Adrenal gland (tissue), 12 donors: Measurements from ENCODE around the gene C14orf93. TPM values are rescaled to one million over a fixed set of nuclear protein-coding genes. Genes with fewer than 3 reads are reported as not detected.

Experiments
- DNase-seq, 7 donors: peaks; one replicate each; pipeline ENCODE4 v3.0.0-alpha.2; 2019 to 2020
- H3K27ac ChIP-seq, 5 donors: fragments of 200-600 bp; sonication (generic) in 4 of 5; 1 replicate in 3 of 5; 2 replicates in 2 of 5; pipeline versions ENCODE4 v1.5.1 to v1.8.0; 2016 to 2020; ENCODE audit warnings: mild to moderate bottlenecking in 1 of 5
- H3K27me3 ChIP-seq: fragments of 200-600 bp; 2 replicates; pipeline ENCODE4 v1.8.0; 2021
- H3K36me3 ChIP-seq, 2 donors: fragments of 200-600 bp; replicated peaks in 1 of 2; 1 replicate in 1 of 2; 2 replicates in 1 of 2; pipeline versions ENCODE4 v1.5.1 to v1.8.0; 2018 to 2022
- H3K4me1 ChIP-seq, 2 donors: fragments of 200-600 bp; replicated peaks in 1 of 2; 1 replicate in 1 of 2; 2 replicates in 1 of 2; pipeline versions ENCODE4 v1.5.1 to v1.8.0; 2018 to 2021
- H3K4me3 ChIP-seq, 4 donors: fragments of 200-600 bp; sonication (generic) in 3 of 4; one replicate each; pipeline ENCODE4 v1.5.1; 2016 to 2018
- H3K9me3 ChIP-seq, 3 donors: fragments of 200-600 bp; sonication (generic) in 1 of 3; replicated peaks in 1 of 3; 1 replicate in 2 of 3; 2 replicates in 1 of 3; pipeline versions ENCODE4 v1.5.1 to v1.8.0; 2016 to 2021
- CTCF ChIP-seq, 6 experiments: fragments of 450-650 bp in 4 of 6; fragments of 200-600 bp in 2 of 6; sonication (generic) in 1 of 6; IDR thresholded peaks; 1 replicate in 5 of 6; 2 replicates in 1 of 6; pipeline versions ENCODE4 v1.5.1 to v1.8.0; 2016 to 2021; ENCODE audit warnings: antibody characterized with exemption in 6 of 6, mild to moderate bottlenecking in 2 of 6, moderate library complexity in 1 of 6
- POLR2A ChIP-seq, 2 donors: fragments of 450-650 bp; IDR thresholded peaks; one replicate each; pipeline ENCODE4 v1.6.1; 2017; ENCODE audit warnings: antibody characterized with exemption in 2 of 2, mild to moderate bottlenecking in 2 of 2, moderate library complexity in 1 of 2
- WGBS, 4 donors: extraction: QIAGEN DNeasy Blood & Tissue Kit in 2 of 4; methylation state at CpG; one replicate each; pipeline versions ENCODE4 v1.1.5 to v1.1.7; 2013 to 2017; 5-methylcytosine and 5-hydroxymethylcytosine counted together
- intact Hi-C, 2 donors: fragments of 100-400 bp; cut with DNase I; formaldehyde crosslinking; loops; one replicate each; pipeline versions ENCODE4 v1.14.1 to v1.15.0; 2022 to 2023
- polyA plus RNA-seq, 3 donors: library from polyadenylated mRNA; stranded (reverse); fragments of 200-250 nt in 2 of 3; fragments of 350-450 nt in 1 of 3; fragmentation: Illumina TruSeq in 1 of 3; extraction: RNeasy Lipid Tissue Mini Kit (QIAGEN cat#74804) in 1 of 3; gene quantifications; one replicate each; pipeline ENCODE4 v1.2.3, GENCODE V29; 2013 to 2014
- total RNA-seq, 9 donors: library from RNA; depleted of rRNA in 4 of 9; stranded (reverse); fragments of >200 nt in 4 of 9; fragments of 120-200 nt in 1 of 9; fragmentation: NEBNext Ultra II Directional in 1 of 9; extraction: Animal tissue kit (Norgen Biotek cat#: 25700) in 1 of 9; gene quantifications; one replicate each; pipeline versions ENCODE4 v1.1.0 to v1.2.4, GENCODE V29; 2013 to 2023
- donor health status: healthy with polysubstance abuse.
- donor health status: Bipolar disorder and iron deficiency.
- donor health status: DM: yes; HTN: yes; CAD: no.
- donor health status: DM: no; HTN: no; CAD: no.
- donor health status: DM: no; HTN: no; CAD: no.
- donor health status: DM: yes; HTN: yes; CAD: no.

C14orf93 gene
- total and polyA plus RNA-seq, 12 donors = 2.9 to 12.5 (median 7.8) TPM

GRCh38 chr14:23045419-23046357 lies 35.7 kb upstream of the C14orf93 start:
- WGBS, 4 donors = 75 to 83% (median 76%) methylated on average over 11 to 13 of the region's 13 CpGs
- Histone ChIP-seq H3K27ac (no peak overlapping the region), H3K9me3 (no peaks in the 10 kb centered on the region), H3K4me1 (no peaks in the 10 kb centered on the region), H3K36me3 (no peaks in the 10 kb centered on the region), H3K27me3 (no peaks in the 10 kb centered on the region), H3K4me3 (no peak overlapping the region)
- DNase-seq = no peak
- no peak for TF ChIP-seq CTCF (IDR thresholded peaks at IDR 0.05)
- TF ChIP-seq POLR2A (IDR thresholded peaks at IDR 0.05) = no peak
- intact Hi-C loops = no loop called here

DNA sequence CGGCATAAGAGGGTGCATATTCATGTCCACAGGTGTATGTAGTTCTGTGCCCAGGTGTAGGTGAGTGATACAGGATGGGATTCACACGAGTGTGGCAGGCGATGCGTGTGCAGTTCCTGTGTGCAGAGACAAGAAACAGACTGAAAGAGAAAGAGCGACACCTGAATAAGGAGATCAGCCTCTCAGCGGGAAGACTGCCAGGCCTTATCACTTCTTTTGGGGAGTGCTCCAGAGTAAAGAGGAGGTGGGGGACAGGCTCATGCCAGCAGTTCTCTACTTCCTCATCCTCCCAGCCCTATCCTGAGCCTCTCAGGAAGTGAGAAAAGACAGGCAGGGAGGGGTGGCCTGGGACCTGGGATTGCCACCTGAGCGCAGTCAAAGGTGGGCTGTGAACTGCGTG lies 34.9 kb upstream of the C14orf93 start:
- H3K4me1 ChIP-seq = peaks cover 0 to 5% of the 10 kb centered on the region in 2 donors
- intact Hi-C loops = no loop called here
- WGBS, 4 donors = 90 to 95% (median 92%) methylated on average over 8 of the region's 8 CpGs
- H3K9me3 ChIP-seq = no peaks in the 10 kb centered on the region
- no peak overlapping the region for H3K4me3 ChIP-seq
- TF ChIP-seq CTCF (IDR thresholded peaks at IDR 0.05) = no peak
- TF ChIP-seq POLR2A (IDR thresholded peaks at IDR 0.05) = no peak
- DNase-seq = no peak
- H3K27ac ChIP-seq = no peak overlapping the region
- no peaks in the 10 kb centered on the region for H3K27me3 ChIP-seq
- H3K36me3 ChIP-seq = no peaks in the 10 kb centered on the region

DNA sequence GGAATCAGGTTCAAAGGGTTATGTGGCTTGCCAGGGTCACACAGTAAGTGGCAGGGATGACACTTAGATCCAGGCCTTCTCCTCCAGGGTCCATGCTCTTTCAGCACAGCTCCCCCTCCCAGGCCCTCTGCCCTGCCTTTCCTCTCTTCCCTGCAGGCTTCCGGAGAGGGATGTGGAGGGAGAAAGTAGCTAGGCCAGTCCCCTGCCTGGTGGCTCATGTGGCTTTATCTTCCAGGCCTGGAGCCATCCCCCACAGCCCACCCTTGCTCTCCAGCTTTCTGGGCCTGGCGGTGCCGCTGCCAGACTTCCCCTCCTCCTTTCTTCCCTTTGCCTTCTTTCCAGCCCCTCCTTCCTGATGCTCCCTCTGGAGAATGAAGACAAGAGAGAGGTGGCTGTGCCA lies 33.8 kb upstream of the C14orf93 start:
- no peaks in the 10 kb centered on the region for H3K36me3 ChIP-seq
- no peak for DNase-seq
- no peak overlapping the region for H3K27ac ChIP-seq
- intact Hi-C loops = no loop called here
- H3K9me3 ChIP-seq = no peaks in the 10 kb centered on the region
- peaks cover 0 to 5% of the 10 kb centered on the region in 2 donors for H3K4me1 ChIP-seq
- 80 to 90% (median 86%) methylated on average over 3 of the region's 3 CpGs for WGBS, 4 donors
- TF ChIP-seq CTCF (IDR thresholded peaks at IDR 0.05) (no peak), POLR2A (IDR thresholded peaks at IDR 0.05) (no peak)
- no peak overlapping the region for H3K4me3 ChIP-seq
- H3K27me3 ChIP-seq = no peaks in the 10 kb centered on the region

DNA sequence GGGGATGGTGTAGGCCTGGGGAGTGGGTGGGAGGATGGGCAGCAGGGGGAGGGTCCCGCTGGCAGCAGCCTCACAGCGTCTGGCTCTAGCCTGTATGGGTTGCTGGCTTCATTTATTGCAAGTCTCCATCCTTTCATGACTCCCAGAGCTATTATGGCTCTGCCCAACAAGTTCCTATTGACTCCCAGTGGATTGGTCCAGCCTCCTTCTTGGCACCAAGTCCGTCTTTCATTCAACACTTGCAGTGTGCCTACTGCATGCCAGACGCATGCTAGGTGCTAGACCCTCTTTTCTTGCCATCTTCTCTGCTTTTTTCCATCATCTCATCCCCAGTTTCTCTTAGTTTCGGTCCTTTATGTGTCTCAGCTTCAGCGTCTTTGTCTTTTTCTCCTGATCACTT lies 33.2 kb upstream of the C14orf93 start:
- TF ChIP-seq POLR2A (IDR thresholded peaks at IDR 0.05) = no peak
- DNase-seq = no peak
- intact Hi-C loops = no loop called here
- Histone ChIP-seq H3K4me1 (peaks cover 0 to 5% of the 10 kb centered on the region in 2 donors), H3K4me3 (no peak overlapping the region), H3K27ac (no peak overlapping the region), H3K36me3 (no peaks in the 10 kb centered on the region), H3K27me3 (no peaks in the 10 kb centered on the region), H3K9me3 (no peaks in the 10 kb centered on the region)
- 88 to 93% (median 90%) methylated on average over 4 to 6 of the region's 6 CpGs for WGBS, 4 donors
